Stimulated activated memory B cell treated with anti-CD40 and anti-IgM and Interleukin-4, amounts not matched to agents 10 μg/mL and 1 μg/mL and 100 μg/mL, for 72 hours (primary cell): ENCODE results near the gene LAMB4.

Experiments used
- ATAC-seq: fragments of 150-1000 bp; cut with Tn5 transposase; 2 replicates; pipeline ENCODE4 v1.10.0; 2021
- H3K27ac Mint-ChIP-seq: one replicate; pipeline ENCODE4 v1.8.0; 2022; ENCODE audit warnings: mild to moderate bottlenecking, mixed read lengths
- H3K27me3 Mint-ChIP-seq: one replicate; pipeline ENCODE4 v1.8.0; 2022; ENCODE audit warnings: mixed read lengths
- H3K36me3 Mint-ChIP-seq: one replicate; pipeline ENCODE4 v1.8.0; 2022; ENCODE audit warnings: mixed read lengths
- H3K4me1 Mint-ChIP-seq: one replicate; pipeline ENCODE4 v1.8.0; 2022; ENCODE audit warnings: mixed read lengths
- H3K4me3 Mint-ChIP-seq: one replicate; pipeline ENCODE4 v1.8.0; 2022; ENCODE audit warnings: mild to moderate bottlenecking, moderate library complexity, mixed read lengths
- H3K9me3 Mint-ChIP-seq: one replicate; pipeline ENCODE4 v1.8.0; 2022; ENCODE audit warnings: mixed read lengths

The LAMB4 gene

DNA sequence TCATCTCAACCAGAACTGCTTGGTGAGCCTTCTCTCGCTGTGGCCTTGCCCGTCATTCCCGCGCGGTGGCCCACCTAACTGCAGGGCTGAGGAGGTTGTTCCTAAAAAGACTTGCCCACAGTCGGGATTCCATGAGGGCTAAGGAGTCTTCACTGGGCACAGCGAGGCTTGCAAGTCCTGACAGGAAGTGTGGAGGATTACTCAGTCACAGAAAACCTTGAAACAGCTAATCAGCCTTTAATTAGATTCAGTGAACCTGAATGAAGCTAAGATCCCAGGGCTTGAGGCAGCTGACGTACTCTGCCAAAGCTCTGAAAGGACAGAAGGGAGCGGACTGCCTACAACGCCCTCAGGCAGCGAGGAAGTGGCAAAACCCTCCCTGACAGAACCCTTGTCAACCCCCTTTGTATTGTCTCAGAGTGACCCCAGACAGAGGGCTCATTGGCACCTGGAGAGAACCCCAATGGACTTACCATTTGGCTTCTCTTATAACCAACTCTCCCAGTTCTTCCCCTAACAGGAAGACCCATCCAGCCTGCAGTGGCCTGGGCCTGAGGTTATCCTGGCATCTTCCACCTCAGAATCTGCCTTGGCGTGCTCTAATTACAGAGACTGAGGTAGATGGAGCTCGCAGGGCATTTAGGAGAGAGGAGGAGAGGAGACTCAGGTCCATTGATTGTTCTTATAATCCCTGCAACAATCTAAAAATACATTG is 2.5 kb upstream of the LAMB4 start:
- ATAC-seq, result no peak
- Mint-ChIP-seq H3K4me1 (peaks cover 35% of the 10 kb centered on the region), H3K27me3 (no peaks in the 10 kb centered on the region), H3K27ac (no peak overlapping the region), H3K9me3 (no peaks in the 10 kb centered on the region), H3K4me3 (no peak overlapping the region), H3K36me3 (no peaks in the 10 kb centered on the region)

DNA sequence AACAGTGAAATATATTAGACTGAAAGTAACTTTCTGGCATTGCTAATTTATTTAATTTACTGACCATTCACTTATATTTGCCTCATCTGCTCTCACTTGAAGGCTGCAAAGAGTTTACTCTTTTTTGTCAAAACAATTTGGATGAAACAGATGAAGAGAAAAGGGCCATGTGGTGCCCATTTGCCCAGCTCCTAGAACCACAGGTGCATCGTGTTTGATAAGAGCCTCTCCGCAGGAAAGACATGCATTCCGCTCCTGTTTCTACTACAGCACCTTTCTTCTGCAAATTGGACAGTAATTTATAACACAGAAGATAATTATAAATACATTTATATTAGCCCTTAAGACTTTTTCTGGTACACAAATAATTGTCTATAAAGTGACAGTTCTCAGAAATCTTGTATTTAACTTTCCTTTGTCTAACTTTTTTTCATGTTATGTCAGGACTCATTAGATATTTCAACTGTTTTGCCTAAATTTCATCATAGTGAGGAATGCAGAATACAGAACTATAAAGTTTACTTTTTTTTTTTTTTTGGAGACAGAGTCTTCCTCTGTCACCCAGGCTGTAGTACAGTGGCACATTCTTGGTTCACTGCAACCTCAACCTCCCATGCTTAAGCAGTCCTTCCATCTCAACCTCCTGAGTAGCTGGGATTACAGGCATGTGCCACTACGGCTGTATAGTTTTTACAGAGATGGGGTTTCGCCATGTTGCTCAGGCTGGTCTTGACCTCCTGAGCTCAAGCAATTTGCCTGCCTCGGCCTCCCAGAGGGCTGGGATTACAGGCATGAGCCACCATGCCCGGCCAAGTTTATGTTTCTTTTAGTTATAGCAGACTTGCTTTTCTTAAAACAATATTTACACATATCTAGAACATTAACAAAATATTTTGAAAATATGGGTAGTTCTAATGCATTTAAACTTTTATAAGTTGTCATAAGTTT is 869 bp downstream of the LAMB4 start:
- H3K4me3 Mint-ChIP-seq, result no peak overlapping the region
- H3K9me3 Mint-ChIP-seq, result no peaks in the 10 kb centered on the region
- H3K27me3 Mint-ChIP-seq, result no peaks in the 10 kb centered on the region
- no peak for ATAC-seq
- H3K27ac Mint-ChIP-seq, result no peak overlapping the region
- no peaks in the 10 kb centered on the region for H3K36me3 Mint-ChIP-seq
- peaks cover 9% of the 10 kb centered on the region for H3K4me1 Mint-ChIP-seq

DNA sequence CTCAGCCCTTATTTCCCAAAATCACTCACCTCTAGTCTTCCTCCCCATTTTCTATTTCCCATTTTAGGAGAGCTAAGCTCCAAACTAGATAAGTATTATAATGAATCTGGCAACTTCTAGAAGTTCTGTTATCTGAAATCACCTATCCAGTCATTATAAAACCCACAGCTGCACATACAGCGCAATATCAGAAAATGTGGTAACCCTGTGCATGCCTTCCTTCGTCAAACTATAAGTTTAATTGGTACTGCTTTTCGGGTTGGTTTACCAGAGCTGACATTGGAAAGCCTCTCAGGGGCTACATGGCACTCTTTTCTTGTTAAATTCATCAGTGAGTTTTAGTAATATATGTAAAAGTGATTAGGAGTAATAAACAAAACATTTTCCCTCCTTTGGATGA is 1.6 kb downstream of the LAMB4 start:
- H3K9me3 Mint-ChIP-seq, result no peaks in the 10 kb centered on the region
- no peak for ATAC-seq
- peaks cover 1% of the 10 kb centered on the region for H3K4me1 Mint-ChIP-seq
- no peaks in the 10 kb centered on the region for H3K27me3 Mint-ChIP-seq
- H3K27ac Mint-ChIP-seq, result no peak overlapping the region
- no peak overlapping the region for H3K4me3 Mint-ChIP-seq
- no peaks in the 10 kb centered on the region for H3K36me3 Mint-ChIP-seq

DNA sequence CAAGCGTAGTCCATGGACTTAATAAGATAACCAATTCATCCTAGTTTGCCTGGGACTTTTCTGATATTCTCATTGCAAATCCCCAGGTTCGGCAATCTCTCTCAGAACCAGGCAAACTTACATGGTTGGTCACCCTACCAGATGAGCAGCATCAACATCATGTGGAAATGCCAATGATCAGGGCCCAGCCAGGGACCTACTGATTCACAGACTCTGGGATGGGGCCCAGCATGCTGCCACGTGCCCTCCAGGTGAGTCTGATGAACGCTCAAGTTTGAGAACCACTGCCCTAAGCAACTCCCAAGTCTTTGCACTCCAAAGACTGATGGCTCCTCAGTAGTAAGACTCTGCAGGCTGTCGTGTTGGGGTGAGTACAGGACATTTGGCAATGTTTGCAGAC is 2.7 kb downstream of the LAMB4 start:
- H3K4me3 Mint-ChIP-seq, result no peak overlapping the region
- H3K27ac Mint-ChIP-seq, result no peak overlapping the region
- H3K36me3 Mint-ChIP-seq, result no peaks in the 10 kb centered on the region
- H3K4me1 Mint-ChIP-seq, result no peaks in the 10 kb centered on the region
- H3K27me3 Mint-ChIP-seq, result no peaks in the 10 kb centered on the region
- ATAC-seq, result no peak
- H3K9me3 Mint-ChIP-seq, result no peaks in the 10 kb centered on the region

DNA sequence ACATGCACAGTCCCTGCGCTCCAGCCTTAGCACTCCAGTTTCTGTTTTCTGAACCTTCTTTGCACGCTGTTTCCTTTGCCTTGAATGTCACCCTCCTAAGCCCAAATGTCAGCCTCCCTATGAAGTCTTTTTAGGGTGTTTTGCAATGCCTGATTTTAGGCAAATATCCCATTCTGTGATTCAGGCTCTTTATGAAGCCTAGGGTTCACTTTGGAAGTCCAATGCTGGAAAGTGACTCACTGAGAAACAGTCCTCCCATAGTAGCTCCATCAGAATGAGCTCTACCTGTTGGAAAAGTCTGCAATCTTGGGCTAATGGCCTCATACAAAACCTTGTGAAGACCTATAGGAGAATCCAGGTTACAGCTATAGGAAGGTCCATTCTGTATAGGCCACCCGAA is 5.3 kb downstream of the LAMB4 start:
- no peaks in the 10 kb centered on the region for H3K27me3 Mint-ChIP-seq
- peaks cover 7% of the 10 kb centered on the region for H3K4me1 Mint-ChIP-seq
- no peak for ATAC-seq
- no peak overlapping the region for H3K27ac Mint-ChIP-seq
- no peaks in the 10 kb centered on the region for H3K36me3 Mint-ChIP-seq
- H3K9me3 Mint-ChIP-seq, result no peaks in the 10 kb centered on the region
- H3K4me3 Mint-ChIP-seq, result no peak overlapping the region

DNA sequence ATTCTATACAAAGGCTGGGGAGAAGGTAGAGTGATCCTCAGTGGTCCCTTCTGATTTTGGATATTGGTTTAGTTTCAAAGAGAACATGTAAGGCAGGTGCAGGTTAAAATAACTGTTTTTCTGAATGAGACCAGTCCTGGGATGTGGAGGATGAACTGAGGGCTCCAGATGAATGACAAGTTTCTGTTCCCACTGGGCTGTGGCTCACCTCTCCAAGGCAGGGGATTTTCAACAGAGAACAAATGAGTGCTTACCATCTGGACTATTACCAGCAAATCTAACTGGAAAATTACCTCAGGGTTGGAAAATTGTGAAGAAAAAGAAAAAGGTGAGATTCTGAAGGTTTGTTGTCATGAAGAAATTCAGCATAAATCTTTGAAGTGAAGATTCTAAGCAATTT is 8.0 kb downstream of the LAMB4 start:
- ATAC-seq, result no peak

DNA sequence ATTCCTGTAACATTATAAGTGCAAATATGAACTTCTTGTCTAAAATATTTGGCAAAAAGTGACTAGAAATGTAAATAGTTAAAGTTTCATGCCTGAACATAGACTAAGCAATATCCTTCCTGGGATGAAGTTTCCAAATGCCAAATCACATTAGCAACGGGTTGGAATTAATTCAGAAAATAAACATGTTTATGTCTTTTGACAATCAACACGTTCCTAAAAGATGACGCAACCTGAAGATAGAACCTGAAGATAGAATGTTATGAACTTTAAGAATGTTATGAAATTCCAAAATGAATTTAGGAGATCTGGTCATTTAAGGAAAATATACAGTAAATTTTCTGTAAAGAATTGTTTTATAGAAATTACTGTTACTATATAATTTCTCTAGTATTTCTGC is 9.2 kb downstream of the LAMB4 start:
- Mint-ChIP-seq H3K27ac (no peak overlapping the region), H3K36me3 (no peaks in the 10 kb centered on the region)

More for the DNA sequence above, 8.0 kb downstream of the LAMB4 start:
- Mint-ChIP-seq H3K9me3 (no peaks in the 10 kb centered on the region), H3K4me1 (peaks cover 7% of the 10 kb centered on the region), H3K4me3 (no peak overlapping the region), H3K36me3 (no peaks in the 10 kb centered on the region), H3K27me3 (no peaks in the 10 kb centered on the region), H3K27ac (no peak overlapping the region)

DNA sequence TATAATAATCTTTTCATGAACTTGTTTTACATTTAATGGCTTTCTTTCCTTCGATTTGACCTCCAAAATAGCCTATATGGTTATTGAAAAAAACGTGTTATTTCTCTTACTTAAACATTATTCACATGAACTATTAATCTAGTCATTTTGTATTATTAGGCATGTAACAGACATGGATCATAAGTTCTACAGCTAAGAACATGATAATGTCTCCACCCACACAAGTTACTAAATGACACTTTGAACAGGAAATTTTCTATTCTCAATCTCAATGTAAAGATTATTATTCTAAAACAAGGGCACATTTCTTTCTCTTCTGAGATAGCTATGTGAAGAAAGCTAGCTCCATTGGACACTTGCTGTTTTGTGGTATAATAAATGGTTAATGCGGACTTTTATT is 10.0 kb downstream of the LAMB4 start:
- Mint-ChIP-seq H3K4me1 (peaks cover 7% of the 10 kb centered on the region), H3K27me3 (no peaks in the 10 kb centered on the region), H3K9me3 (no peaks in the 10 kb centered on the region), H3K4me3 (no peak overlapping the region), H3K27ac (no peak overlapping the region), H3K36me3 (no peaks in the 10 kb centered on the region)
- ATAC-seq, result no peak

More for the DNA sequence above, 9.2 kb downstream of the LAMB4 start:
- Mint-ChIP-seq H3K9me3 (no peaks in the 10 kb centered on the region), H3K27me3 (no peaks in the 10 kb centered on the region), H3K4me3 (no peak overlapping the region), H3K4me1 (peaks cover 7% of the 10 kb centered on the region)
- ATAC-seq, result no peak

DNA sequence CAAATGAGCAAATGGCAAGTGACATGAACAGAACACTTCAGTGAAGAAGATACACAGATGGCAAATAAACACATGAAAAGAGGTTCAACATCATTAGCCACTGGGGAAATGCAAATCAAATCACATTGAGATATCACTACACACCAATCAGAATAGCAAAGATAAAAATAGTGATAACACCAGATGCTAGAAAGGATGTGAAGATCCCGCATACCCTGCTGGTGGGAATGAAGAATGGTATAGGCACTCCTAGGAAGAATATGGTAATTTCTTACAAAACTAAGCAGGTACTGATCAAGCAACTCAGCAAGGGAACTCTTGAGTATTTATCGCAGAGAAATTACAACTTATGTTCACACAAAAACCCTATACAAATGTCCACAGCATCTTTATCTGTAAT is 11.2 kb downstream of the LAMB4 start:
- Mint-ChIP-seq H3K36me3 (no peaks in the 10 kb centered on the region), H3K9me3 (no peaks in the 10 kb centered on the region), H3K27me3 (no peaks in the 10 kb centered on the region), H3K27ac (no peak overlapping the region), H3K4me1 (peaks cover 7% of the 10 kb centered on the region), H3K4me3 (no peak overlapping the region)
- no peak for ATAC-seq

DNA sequence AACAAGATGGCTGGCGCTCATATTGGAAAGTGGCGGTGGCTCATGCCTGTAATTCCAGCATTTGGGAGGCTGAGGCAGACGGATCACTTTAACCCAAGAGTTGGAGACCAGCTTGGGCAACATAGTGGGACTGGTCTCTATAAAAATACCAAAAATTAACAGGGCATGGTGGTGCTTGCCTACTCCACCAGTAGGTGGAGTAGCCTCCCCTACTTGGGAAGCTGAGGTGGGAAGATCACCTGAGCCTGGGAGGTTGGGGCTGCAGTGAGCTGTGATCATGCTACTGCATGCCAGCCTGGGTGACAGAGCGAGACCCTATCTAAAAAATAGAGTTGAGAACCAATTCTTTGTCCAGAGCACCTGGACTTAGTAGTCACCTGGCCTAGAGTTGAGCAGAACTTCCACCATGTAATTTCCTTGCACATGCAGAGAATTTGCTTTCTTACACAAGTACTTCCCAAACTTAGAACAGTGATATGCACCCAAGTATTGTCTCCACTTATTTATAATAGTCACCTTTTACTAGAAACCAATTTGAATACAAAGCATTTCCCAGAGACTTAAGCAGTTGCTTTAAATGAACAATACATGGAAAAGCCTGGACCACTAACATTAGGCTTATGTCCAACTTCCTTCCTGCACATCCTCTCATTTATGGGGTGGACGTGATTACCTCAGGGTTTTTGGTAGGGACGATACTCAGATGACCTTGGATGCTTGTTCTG is 15.9 kb downstream of the LAMB4 start:
- Mint-ChIP-seq H3K4me1 (no peaks in the 10 kb centered on the region), H3K36me3 (no peaks in the 10 kb centered on the region), H3K4me3 (no peak overlapping the region), H3K9me3 (no peaks in the 10 kb centered on the region), H3K27ac (no peak overlapping the region), H3K27me3 (no peaks in the 10 kb centered on the region)
- ATAC-seq, result peak; percentile 55

DNA sequence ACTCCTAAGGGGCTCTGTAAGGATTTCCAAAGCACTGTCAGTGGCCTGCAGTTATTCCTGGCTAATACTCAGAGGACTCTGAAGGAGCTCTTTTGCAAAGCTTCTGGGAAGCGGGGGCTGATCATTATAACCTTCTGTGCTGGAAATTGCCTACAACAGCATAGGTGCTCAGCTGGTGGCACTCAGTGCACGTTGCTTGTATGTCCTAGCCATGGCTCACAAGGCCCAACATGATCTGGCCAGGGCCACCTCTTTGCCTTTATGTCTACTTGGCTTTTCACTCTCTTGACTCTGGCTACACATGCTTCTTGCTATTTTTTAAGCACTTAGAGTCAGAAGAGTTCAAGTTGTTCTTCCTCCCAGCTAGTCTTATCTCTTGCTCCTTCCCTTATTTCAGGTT is 17.5 kb downstream of the LAMB4 start:
- Mint-ChIP-seq H3K27ac (no peak overlapping the region), H3K36me3 (no peaks in the 10 kb centered on the region), H3K4me1 (no peaks in the 10 kb centered on the region), H3K27me3 (no peaks in the 10 kb centered on the region), H3K9me3 (no peaks in the 10 kb centered on the region), H3K4me3 (no peak overlapping the region)
- ATAC-seq, result no peak

DNA sequence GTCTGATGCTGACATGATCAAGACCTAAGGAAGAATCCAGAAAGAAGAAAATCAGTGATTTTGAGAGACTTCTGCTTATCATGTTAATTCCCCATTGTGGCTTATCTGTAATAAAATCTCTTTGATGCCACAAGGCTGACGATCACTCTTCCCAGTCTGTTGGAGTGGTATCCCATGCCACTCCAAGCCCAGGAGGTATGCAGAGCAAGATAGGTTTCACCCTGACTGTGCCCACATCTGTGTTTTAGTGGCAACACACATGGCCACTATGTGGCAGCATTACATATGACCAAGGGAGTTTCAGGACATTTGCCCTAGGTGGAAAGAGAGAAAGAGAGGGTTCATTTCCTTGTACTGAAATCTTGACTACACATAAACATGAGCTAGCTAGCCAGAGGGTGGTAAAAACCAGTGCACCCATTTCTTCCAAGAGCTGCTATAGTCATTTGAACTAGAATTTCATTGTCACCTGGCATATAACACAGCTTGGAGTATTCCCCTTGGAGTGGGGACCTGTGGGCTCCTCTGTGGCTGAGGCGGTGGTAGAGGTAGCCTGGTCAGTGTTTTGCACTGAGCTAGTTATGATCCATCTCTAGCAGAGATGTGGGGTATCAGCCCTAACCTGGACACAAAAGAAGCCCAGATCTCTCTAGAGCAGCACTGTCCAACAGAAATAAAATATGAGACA is 20.8 kb downstream of the LAMB4 start:
- Mint-ChIP-seq H3K9me3 (no peaks in the 10 kb centered on the region), H3K27ac (no peak overlapping the region), H3K4me3 (no peak overlapping the region), H3K36me3 (no peaks in the 10 kb centered on the region), H3K27me3 (no peaks in the 10 kb centered on the region), H3K4me1 (no peaks in the 10 kb centered on the region)
- peak; percentile 59 for ATAC-seq

DNA sequence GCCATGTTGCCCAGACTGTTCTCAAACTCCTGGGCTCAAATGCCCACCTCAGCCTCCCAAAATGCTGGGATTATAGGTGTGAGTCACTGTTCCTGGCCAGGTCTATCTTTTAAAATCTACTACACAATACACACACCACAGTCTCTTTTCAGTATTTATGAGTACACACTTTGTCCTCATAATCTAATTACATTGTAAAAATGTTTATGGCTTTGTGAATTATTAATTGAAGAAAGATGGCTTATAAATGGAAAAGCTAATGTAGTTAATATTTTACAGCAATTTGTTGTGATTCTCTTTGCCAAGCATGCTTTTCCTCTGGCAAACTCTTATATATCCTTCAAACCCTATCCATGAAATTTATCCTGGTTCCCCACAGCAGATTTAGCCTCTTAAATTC is 22.0 kb downstream of the LAMB4 start:
- no peak overlapping the region for H3K4me3 Mint-ChIP-seq

DNA sequence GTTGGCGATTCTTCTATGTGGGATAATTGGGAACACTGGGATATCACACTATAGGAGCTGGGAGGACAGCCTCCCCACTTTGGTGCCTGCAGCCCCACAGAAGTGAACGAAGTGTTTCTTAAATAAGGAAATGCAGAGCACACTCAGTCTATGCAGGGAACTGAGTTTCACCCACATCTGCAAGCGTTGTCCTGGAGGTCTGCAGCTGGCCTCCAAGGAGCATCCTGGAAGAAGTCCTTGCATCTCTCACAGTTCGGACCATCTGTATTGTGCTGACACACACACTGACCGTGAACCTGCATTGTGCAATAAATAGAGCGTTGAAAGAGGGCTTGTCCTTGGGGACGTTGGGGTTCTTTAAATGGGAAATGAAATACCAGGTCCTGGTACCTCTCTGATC is 25.8 kb downstream of the LAMB4 start:
- H3K27ac Mint-ChIP-seq, result no peak overlapping the region
- no peak for ATAC-seq
- no peaks in the 10 kb centered on the region for H3K9me3 Mint-ChIP-seq
- no peaks in the 10 kb centered on the region for H3K4me1 Mint-ChIP-seq
- H3K27me3 Mint-ChIP-seq, result peaks cover 6% of the 10 kb centered on the region
- no peak overlapping the region for H3K4me3 Mint-ChIP-seq
- no peaks in the 10 kb centered on the region for H3K36me3 Mint-ChIP-seq

More for the DNA sequence above, 22.0 kb downstream of the LAMB4 start:
- no peaks in the 10 kb centered on the region for H3K9me3 Mint-ChIP-seq
- no peaks in the 10 kb centered on the region for H3K4me1 Mint-ChIP-seq
- H3K36me3 Mint-ChIP-seq, result no peaks in the 10 kb centered on the region
- no peak for ATAC-seq
- H3K27ac Mint-ChIP-seq, result no peak overlapping the region
- H3K27me3 Mint-ChIP-seq, result no peaks in the 10 kb centered on the region
